ENCODE data around the gene CYP24A1. TPM values are rescaled to one million over a fixed set of nuclear protein-coding genes. Genes with fewer than 3 reads are reported as not detected.

Gene CYP24A1
- total RNA-seq, 1 experiment from 2014 or later, result 1.2 TPM

GRCh38 chr20:54156522-54156921 lies 17.3 kb downstream of the CYP24A1 start:
- ChIA-PET POLR2A (ENCODE audit: unreplicated experiment) (no interaction called here), CTCF (no interaction called here)
- DNase-seq, result no peak
- H3K4me3 ChIP-seq (ENCODE audit: low read length), result no peak overlapping the region
- no peak overlapping the region for H3K4me2 ChIP-seq (ENCODE audit: low read length)
- peaks cover 6% of the 10 kb centered on the region; the same call in 1 of the 2 replicates for H3K4me1 ChIP-seq (ENCODE audit: insufficient read depth, low read length)
- no TSS peak for BruUV-seq (replicated peaks)
- H3K9me2 ChIP-seq (replicated peaks; ENCODE audit: low read length), result no peaks in the 10 kb centered on the region
- H4K20me1 ChIP-seq (ENCODE audit: low read length), result no peaks in the 10 kb centered on the region
- H3K79me2 ChIP-seq (ENCODE audit: low read length), result no peaks in the 10 kb centered on the region
- no peaks in the 10 kb centered on the region for H3K36me3 ChIP-seq (ENCODE audit: low read depth, low read length)
- no peak for ATAC-seq
- no peak for TF ChIP-seq EZH2 (IDR thresholded peaks at IDR 0.05; ENCODE audit: low read length, unreplicated experiment)
- no peak for TF ChIP-seq EZH2phosphoT487 (IDR thresholded peaks at IDR 0.05; ENCODE audit: borderline replicate concordance, low read length)
- no peak for TF ChIP-seq CTCF (conservative IDR thresholded peaks at IDR 0.05; ENCODE audit: low read depth, low read length)
- H3K27me3 ChIP-seq (ENCODE audit: low read length), result no peaks in the 10 kb centered on the region
- H3K27ac ChIP-seq (ENCODE audit: low read length), result no peak overlapping the region
- H3K9me3 ChIP-seq (ENCODE audit: low read length), result no peaks in the 10 kb centered on the region
- intact Hi-C loops (cut with micrococcal nuclease), result no loop called here
- H2AFZ ChIP-seq (ENCODE audit: low read length), result no peak overlapping the region
- H3K9ac ChIP-seq (ENCODE audit: low read length), result no peak overlapping the region
- no peaks in the 10 kb centered on the region for H3F3A ChIP-seq (ENCODE audit: low read length, unreplicated experiment)

- peaks cover 6% of the 10 kb centered on the region; the same call in 1 of the 2 replicates for H3K4me1 ChIP-seq (ENCODE audit: insufficient read depth, low read length)
- H3K9ac ChIP-seq (ENCODE audit: low read length), result no peak overlapping the region
- no peaks in the 10 kb centered on the region for H3K27me3 ChIP-seq (ENCODE audit: low read length)
- H3K4me2 ChIP-seq (ENCODE audit: low read length), result no peak overlapping the region
- POLR2A ChIA-PET (ENCODE audit: unreplicated experiment), result no interaction called here
- intact Hi-C loops (cut with micrococcal nuclease), result no loop called here
- TF ChIP-seq EZH2 (IDR thresholded peaks at IDR 0.05; ENCODE audit: low read length, unreplicated experiment) (no peak), EZH2phosphoT487 (IDR thresholded peaks at IDR 0.05; ENCODE audit: borderline replicate concordance, low read length) (no peak), CTCF (conservative IDR thresholded peaks at IDR 0.05; ENCODE audit: low read depth, low read length) (no peak)
- H3K4me3 ChIP-seq (ENCODE audit: low read length), result no peak overlapping the region
- no peaks in the 10 kb centered on the region for H4K20me1 ChIP-seq (ENCODE audit: low read length)
- H3K27ac ChIP-seq (ENCODE audit: low read length), result no peak overlapping the region
- no peaks in the 10 kb centered on the region for H3K79me2 ChIP-seq (ENCODE audit: low read length)
- no peaks in the 10 kb centered on the region for H3K9me3 ChIP-seq (ENCODE audit: low read length)
- no peak overlapping the region for H2AFZ ChIP-seq (ENCODE audit: low read length)
- DNase-seq (no peak), ATAC-seq (no peak)
- no peaks in the 10 kb centered on the region for H3K9me2 ChIP-seq (replicated peaks; ENCODE audit: low read length)
- CTCF ChIA-PET, result no interaction called here
- no peaks in the 10 kb centered on the region for H3F3A ChIP-seq (ENCODE audit: low read length, unreplicated experiment)
- H3K36me3 ChIP-seq (ENCODE audit: low read depth, low read length), result no peaks in the 10 kb centered on the region
- BruUV-seq (replicated peaks), result no TSS peak
These were observed 18.0 kb downstream of the CYP24A1 start for GRCh38 chr20:54155736-54156317.

GRCh38 chr20:54154439-54154838 lies 19.3 kb downstream of the CYP24A1 start:
- Histone ChIP-seq H3K27ac (ENCODE audit: low read length) (no peak overlapping the region), H3K4me2 (ENCODE audit: low read length) (no peak overlapping the region), H3K4me1 (ENCODE audit: insufficient read depth, low read length) (peaks cover 2% of the 10 kb centered on the region), H3F3A (ENCODE audit: low read length, unreplicated experiment) (no peaks in the 10 kb centered on the region), H3K27me3 (ENCODE audit: low read length) (no peaks in the 10 kb centered on the region), H3K79me2 (ENCODE audit: low read length) (no peaks in the 10 kb centered on the region), H3K4me3 (ENCODE audit: low read length) (no peak overlapping the region), H2AFZ (ENCODE audit: low read length) (no peak overlapping the region), H4K20me1 (ENCODE audit: low read length) (no peaks in the 10 kb centered on the region), H3K9ac (ENCODE audit: low read length) (no peak overlapping the region), H3K9me3 (ENCODE audit: low read length) (no peaks in the 10 kb centered on the region), H3K9me2 (replicated peaks; ENCODE audit: low read length) (no peaks in the 10 kb centered on the region), H3K36me3 (ENCODE audit: low read depth, low read length) (no peaks in the 10 kb centered on the region)
- ChIA-PET POLR2A (ENCODE audit: unreplicated experiment) (no interaction called here), CTCF (no interaction called here)
- TF ChIP-seq CTCF (conservative IDR thresholded peaks at IDR 0.05; ENCODE audit: low read depth, low read length) (no peak), EZH2 (IDR thresholded peaks at IDR 0.05; ENCODE audit: low read length, unreplicated experiment) (no peak), EZH2phosphoT487 (IDR thresholded peaks at IDR 0.05; ENCODE audit: borderline replicate concordance, low read length) (no peak)
- intact Hi-C loops (cut with micrococcal nuclease), result no loop called here
- no TSS peak for BruUV-seq (replicated peaks)
- ATAC-seq, result no peak
- DNase-seq, result no peak

Data from PC-3 (cell line).